CD4-positive, alpha-beta T cell treated with Interleukin-17A for 1 hour (primary cell): ENCODE results near the gene TOMM40.
"Not testable (repeated sequence)": the region's sequence is repeated elsewhere in the genome, so short reads cannot be mapped to it uniquely, and the experiment has no call there.

Source experiments
- DNase-seq: peaks from one replicate; pipeline ENCODE4 v3.0.0-alpha.2; 2020

The TOMM40 gene

GRCh38 chr19:44891016-44891882 lies at the start of gene TOMM40:
TSS of gene TOMM40 (plus strand) at chr19:44891254. CDS start at chr19:44891416, 162 bp downstream.
- DNase-seq: no peak

GRCh38 chr19:44845286-44845611 lies 45.8 kb upstream of the TOMM40 start:
- DNase-seq: no peak

GRCh38 chr19:44845612-44846454 lies 45.2 kb upstream of the TOMM40 start, which contains the start of gene NECTIN2:
TSS of gene NECTIN2 (plus strand) at chr19:44846297. CDS start at chr19:44846526, 229 bp downstream.
- DNase-seq: peak; percentile 78

DNA sequence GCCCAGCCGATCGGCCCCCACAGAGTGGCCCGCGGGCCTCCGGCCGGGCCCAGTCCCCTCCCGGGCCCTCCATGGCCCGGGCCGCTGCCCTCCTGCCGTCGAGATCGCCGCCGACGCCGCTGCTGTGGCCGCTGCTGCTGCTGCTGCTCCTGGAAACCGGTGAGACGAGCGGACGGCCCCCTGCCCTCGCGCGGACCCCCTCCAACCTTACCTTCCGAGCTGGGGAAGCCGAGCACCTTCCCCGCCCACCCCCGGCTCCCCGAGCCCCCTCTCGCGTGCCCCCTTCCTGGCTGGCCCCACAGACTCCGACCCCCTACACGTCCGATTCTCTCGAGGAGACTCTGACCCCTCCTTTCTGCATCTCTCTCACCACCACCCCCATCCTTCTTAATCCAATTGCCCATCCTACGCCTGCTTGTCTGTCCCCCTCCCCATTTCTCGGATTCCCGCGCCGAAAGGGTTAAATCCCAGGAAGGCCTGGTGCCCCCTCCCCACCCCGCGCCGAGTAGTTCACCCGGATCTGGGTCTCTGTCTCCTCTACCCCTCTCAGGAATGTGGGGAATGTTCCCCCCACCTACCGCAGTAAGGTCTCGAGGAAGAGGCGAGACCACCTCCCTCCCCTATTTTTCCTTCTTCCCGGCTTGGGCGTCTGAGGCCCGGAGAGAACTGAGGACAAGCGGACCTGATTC lies 44.5 kb upstream of the TOMM40 start:
- DNase-seq: no peak

- DNase-seq: no peak
These were observed 43.7 kb upstream of the TOMM40 start for GRCh38 chr19:44847144-44848035.

DNA sequence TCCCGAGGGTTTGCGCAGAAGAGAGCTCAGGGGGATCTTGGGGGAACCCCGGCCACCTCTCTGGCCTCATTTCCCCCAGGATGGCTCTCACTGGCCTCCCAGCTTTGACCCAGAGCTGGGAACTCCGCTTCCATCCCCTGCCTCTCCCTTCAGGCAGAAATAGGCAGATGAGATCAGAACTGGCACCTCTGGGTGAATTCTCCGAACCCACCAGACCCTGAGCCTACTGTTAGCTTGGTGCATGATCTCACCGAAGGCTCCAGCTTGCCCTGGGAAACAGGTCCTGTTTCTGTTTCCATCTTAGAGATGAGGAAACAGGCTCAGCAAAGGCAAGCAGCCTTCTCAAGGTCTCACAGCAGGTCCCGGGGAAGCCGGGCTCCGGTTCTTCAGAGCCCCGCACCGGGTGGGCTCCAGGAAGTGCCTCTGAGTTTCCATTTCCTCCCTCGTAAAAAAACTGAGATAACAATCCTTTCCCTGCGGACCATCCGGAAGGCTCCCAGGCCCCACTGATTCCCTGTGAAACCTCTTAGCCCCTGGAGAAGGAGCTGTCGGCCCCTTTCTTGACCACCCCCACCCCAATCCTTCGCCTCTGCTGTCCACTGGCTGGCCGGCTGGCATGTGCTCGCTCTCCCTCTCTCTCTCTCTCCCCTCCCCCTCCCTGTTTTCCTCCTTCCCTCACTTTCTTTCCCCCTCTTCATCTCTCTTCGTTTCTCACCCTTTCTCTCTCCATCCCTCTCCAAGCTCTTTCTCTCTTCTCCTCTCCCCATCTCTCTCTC lies 42.8 kb upstream of the TOMM40 start:
- DNase-seq: no peak

GRCh38 chr19:44848812-44849447 lies 42.1 kb upstream of the TOMM40 start:
- no peak for DNase-seq

DNA sequence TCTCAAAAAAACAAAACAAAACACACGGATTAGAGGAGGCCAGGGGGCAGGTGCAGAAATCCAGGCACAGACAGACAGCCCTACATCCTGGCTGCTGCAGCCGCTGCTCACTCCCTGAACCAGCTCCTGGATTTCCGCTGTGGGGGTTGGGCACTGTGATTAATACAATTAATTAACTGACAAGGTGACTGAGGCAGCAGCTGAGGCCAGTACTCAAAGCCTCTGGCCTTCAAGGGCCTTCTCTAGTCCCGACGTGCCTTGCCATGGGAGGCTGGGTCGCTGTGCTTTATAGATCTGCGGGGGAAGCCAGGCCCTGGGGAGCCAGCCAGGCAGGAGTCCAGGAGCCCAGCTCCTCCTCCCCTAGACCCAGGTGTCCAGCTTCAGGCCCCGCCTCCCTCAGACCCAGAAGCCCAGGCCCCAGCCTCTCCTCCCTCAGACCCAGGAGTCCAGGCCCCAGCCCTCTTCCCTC lies 40.4 kb upstream of the TOMM40 start:
- DNase-seq: no peak

DNA sequence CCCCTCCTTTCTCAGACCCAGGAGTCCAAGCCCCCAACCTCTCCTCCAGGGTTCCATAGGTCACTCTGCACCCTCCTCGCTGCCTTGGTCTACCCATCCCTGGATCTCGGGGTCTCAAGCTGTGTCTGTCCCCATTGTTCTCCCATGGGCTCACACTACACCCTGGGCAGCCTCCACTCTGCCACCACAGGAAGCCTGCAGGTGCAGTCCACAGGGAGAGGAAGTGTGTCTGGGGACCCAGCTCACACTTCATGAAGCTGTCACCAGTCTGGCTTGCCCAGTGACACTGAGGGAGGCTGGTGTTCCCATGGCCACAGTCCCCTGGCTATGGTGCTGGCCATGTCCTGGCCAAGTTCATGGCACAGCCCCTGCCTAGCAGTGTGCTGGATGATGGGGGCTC lies 39.6 kb upstream of the TOMM40 start:
- DNase-seq: no peak

DNA sequence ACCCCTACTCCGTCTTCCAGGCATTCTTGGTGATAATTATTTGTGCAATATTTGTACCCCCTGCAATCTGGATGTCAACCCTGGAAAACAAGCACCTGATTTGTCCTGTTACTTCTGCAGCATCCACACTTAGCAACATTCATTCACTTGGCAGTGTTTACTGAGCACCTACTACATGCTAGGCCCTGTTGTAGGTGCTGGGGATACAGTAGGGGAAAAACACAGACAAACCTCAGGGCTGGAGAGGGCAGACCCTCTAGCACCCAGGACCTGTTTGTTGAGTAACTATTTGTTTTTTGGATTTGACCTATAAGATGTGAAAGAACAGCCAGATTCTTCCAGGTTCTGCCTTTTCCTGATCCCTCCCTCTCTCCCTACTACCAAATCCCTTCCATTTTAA lies 35.4 kb upstream of the TOMM40 start:
- DNase-seq: no peak

- DNase-seq: no peak
These were observed 34.5 kb upstream of the TOMM40 start for GRCh38 chr19:44856421-44857083.

- DNase-seq: no peak
These were observed 33.2 kb upstream of the TOMM40 start for GRCh38 chr19:44857837-44858236.

DNA sequence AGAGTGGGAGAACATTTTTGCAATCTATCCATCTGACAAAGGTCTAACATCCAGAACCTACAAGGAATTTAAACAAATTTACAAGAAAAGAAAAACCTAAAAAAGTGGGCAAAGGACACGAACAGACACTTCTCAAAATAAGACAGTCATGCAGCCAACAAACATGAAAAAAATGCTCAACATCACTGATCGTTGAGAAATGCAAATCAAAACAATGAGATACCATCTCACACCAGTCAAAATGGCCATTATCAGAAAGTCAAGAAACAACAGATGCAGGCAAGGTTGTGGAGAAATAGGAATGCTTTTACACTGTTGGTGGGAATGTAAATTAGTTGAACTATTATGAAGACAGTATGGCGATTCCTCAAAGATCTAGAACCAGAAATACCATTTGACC lies 29.5 kb upstream of the TOMM40 start:
- not testable (repeated sequence) for DNase-seq

GRCh38 chr19:44863990-44864389 lies 27.1 kb upstream of the TOMM40 start:
- DNase-seq: no peak

DNA sequence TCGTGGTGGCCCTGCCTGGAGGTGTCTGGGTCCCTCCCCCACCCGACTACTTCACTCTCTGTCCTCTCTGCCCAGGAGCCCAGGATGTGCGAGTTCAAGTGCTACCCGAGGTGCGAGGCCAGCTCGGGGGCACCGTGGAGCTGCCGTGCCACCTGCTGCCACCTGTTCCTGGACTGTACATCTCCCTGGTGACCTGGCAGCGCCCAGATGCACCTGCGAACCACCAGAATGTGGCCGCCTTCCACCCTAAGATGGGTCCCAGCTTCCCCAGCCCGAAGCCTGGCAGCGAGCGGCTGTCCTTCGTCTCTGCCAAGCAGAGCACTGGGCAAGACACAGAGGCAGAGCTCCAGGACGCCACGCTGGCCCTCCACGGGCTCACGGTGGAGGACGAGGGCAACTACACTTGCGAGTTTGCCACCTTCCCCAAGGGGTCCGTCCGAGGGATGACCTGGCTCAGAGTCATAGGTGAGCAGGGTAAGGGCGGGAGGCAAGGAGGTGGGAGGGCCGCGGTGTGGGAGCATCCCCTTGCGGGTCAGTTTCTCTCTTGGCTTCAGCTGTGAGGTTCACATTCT lies 25.8 kb upstream of the TOMM40 start:
- DNase-seq: no peak

DNA sequence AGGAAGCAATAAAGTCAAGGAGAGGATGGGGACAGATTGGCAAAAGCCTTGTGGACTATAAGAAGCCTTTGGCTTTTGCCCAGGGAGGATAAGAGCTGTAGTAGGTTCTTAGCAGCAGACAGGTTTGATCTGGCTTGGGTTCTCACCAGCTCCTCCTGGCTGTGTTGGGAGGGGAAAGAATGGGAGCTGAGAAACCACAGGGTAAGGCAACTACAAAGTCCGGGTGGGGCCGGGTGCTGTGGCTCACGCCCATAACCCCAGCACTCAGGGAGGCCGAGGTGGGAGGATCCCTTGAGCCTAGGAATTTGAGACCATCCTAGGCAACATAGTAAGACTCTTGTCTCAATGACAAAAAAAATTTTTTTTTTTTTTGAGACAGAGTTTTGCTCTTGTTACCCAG lies 24.4 kb upstream of the TOMM40 start:
- no peak for DNase-seq

DNA sequence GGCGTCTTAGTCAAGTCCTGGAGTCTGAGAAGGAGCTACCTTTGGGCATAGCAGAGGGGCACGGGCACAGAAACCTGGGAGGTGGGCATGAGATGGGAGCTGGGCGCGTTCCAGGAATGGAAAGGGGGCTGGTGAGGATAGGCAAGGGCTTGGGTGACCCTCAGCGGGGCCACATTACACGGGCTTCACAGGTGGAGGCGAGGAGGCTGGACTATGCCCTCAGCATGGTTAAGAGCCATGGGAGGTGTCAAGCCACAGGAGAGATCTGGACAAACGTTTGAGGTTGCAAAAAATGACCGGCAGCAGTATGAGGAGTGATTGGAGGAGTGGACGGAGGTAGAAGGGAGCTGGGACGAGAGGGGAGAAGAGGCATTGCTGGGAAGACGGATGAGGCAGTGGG lies 23.5 kb upstream of the TOMM40 start:
- DNase-seq: no peak

DNA sequence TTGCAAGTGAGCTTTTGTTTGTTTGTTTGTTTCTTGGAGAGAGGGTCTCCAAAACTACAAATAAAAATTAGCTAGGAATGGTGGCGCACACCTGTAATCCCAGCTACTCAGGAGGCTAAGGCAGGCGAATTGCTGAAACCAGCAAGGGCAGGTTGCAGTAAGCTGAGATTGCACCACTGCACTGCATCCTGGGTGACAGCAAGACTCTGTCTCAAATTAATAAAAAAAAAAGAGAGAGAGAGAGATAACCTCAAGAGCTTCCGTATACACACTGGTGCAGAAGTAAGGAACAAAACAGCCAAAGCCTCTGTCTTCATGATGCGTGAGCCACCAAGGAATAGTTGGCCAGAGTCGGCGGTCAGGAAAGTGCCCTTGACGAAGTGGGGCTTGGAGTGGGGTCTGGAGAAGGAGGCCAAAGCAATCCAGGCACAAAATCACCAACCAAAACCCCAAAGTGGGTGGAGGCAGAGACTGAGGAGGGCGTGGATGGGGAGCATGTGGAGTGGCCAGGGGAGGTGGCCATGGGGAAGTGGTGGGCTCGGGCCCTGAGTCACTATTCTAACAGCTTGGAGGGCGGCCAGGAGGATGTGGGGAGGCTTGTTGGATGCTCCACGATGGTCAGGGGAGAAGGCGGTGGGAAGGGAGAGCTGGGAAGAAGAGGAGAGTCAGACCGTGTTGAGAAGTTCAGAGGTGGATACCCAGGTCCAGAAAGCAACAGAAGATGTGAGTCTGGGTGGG lies 21.2 kb upstream of the TOMM40 start:
- DNase-seq: no peak

GRCh38 chr19:44871809-44872208 lies 19.2 kb upstream of the TOMM40 start:
- DNase-seq: no peak
